GM15510 (cell line): ENCODE data around the gene AQP7.
"Not testable (repeated sequence)": the region's sequence is repeated elsewhere in the genome, so short reads cannot be mapped to it uniquely, and the experiment has no call there.

Source experiments
- POLR2A ChIP-seq: IDR thresholded peaks from 3 replicates; pipeline ENCODE4 v1.6.1; 2011; ENCODE audit warnings: borderline replicate concordance; ENCODE audit not compliant: insufficient read length; ENCODE audit errors: extremely low read depth

The AQP7 gene

GRCh38 chr9:33402371-33402770 is at the start of gene AQP7:
Gene AQP7, minus strand, starts transcription at chr9:33402568. Its CDS starts 1,306 bp downstream, at chr9:33401262.
- TF ChIP-seq POLR2A = not testable (repeated sequence)

GRCh38 chr9:33450621-33451146 is 48.3 kb upstream of the AQP7 start:
- TF ChIP-seq POLR2A = no peak

- TF ChIP-seq POLR2A = no peak
Measured at GRCh38 chr9:33449715-33450114, 47.3 kb upstream of the AQP7 start.

GRCh38 chr9:33447799-33448553 is 45.6 kb upstream of the AQP7 start:
- TF ChIP-seq POLR2A = no peak

- no peak for TF ChIP-seq POLR2A
Measured at GRCh38 chr9:33446946-33447798, 44.8 kb upstream of the AQP7 start, which contains the start of gene AQP3. Gene AQP3, minus strand, starts transcription at chr9:33447593. Its CDS starts 63 bp downstream, at chr9:33447530.

GRCh38 chr9:33446240-33446945 is 44.0 kb upstream of the AQP7 start:
- TF ChIP-seq POLR2A = no peak

- no peak for TF ChIP-seq POLR2A
Measured at GRCh38 chr9:33445389-33446239, 43.2 kb upstream of the AQP7 start.

- no peak for TF ChIP-seq POLR2A
Measured at GRCh38 chr9:33443464-33444154, 41.2 kb upstream of the AQP7 start.

- TF ChIP-seq POLR2A = no peak
Measured at GRCh38 chr9:33443047-33443446, 40.7 kb upstream of the AQP7 start.

GRCh38 chr9:33442125-33442524 is 39.8 kb upstream of the AQP7 start:
- no peak for TF ChIP-seq POLR2A

- no peak for TF ChIP-seq POLR2A
Measured at GRCh38 chr9:33440609-33441008, 38.2 kb upstream of the AQP7 start.

- TF ChIP-seq POLR2A = no peak
Measured at GRCh38 chr9:33440204-33440603, 37.8 kb upstream of the AQP7 start.

- TF ChIP-seq POLR2A = no peak
Measured at GRCh38 chr9:33439731-33440130, 37.4 kb upstream of the AQP7 start.

- no peak for TF ChIP-seq POLR2A
Measured at GRCh38 chr9:33438926-33439680, 36.7 kb upstream of the AQP7 start.
